ENCODE measurements around the gene GRB2. TPM values are rescaled to one million over a fixed set of nuclear protein-coding genes. Genes with fewer than 3 reads are reported as not detected.

GRB2 gene
- total and polyA plus RNA-seq, 2 of the 8 experiments (the other 6 are each of a cell fraction or from before 2014, with no cell fraction given), result 44.2 to 101 TPM

- no peak overlapping the region for H4K91ac ChIP-seq (replicated peaks; ENCODE audit: insufficient read length, low read length)
- H3K27ac ChIP-seq (ENCODE audit: low read depth, low read length), result no peak overlapping the region
- DNase-seq (ENCODE audit: low read depth in 1 of 2, low spot score in 2 of 2), result no peak
- no peak for FAIRE-seq
- H3K36me3 ChIP-seq (ENCODE audit: control insufficient read depth in 2 of 4, insufficient read depth in 4 of 4, low read length in 3 of 4), result peaks cover 0 to 4% (median 3%) of the 10 kb centered on the region in 4 experiments; a peak in 3 of 8 replicates
- ChIA-PET CTCF (ENCODE audit: partially characterized antibody) (interaction anchor here (0.8 to 21.2 kb wide), 21 partner anchors 8 to 209 kb away, joined by 3 to 369 read pairs (median 5); partner anchors contain the start of genes GGA3, MRPS7 and SLC25A19), POLR2A (ENCODE audit: partially characterized antibody) (interaction anchor here (0.6 to 6.7 kb wide), 6 partner anchors 11 to 117 kb away, joined by 3 to 62 read pairs (median 5); partner anchors contain the start of genes GGA3, MRPS7 and SLC25A19)
- no peaks in the 10 kb centered on the region for H3K9me3 ChIP-seq (ENCODE audit: insufficient read depth in 2 of 2, low read depth in 1 of 2, low read length in 1 of 2)
- peak overlapping the region; percentile 70 to 95 for H3K4me2 ChIP-seq (ENCODE audit: insufficient read depth in 1 of 2, low read depth in 2 of 2, low read length in 2 of 2)
- H3K23ac ChIP-seq (ENCODE audit: insufficient read length), result no peak overlapping the region
- H2BK12ac ChIP-seq (ENCODE audit: low read depth, low read length), result no peak overlapping the region
- no peak overlapping the region for H2AK5ac ChIP-seq (ENCODE audit: low read depth, low read length)
- no peak overlapping the region for H2BK15ac ChIP-seq (ENCODE audit: low read length)
- no peaks in the 10 kb centered on the region for H3K79me2 ChIP-seq (ENCODE audit: control insufficient read depth in 1 of 2, insufficient read depth in 2 of 2, low read length in 2 of 2)
- H2BK20ac ChIP-seq (ENCODE audit: low read length), result no peak overlapping the region
- no peak overlapping the region for H2BK120ac ChIP-seq (replicated peaks; ENCODE audit: low read depth, low read length)
- H3K23me2 ChIP-seq (ENCODE audit: low read depth, low read length), result peaks cover 15% of the 10 kb centered on the region
- H3K4me3 ChIP-seq (ENCODE audit: extremely low read depth in 1 of 4, insufficient read depth in 2 of 4, low read depth in 3 of 4, low read length in 4 of 4), result peak overlapping the region; percentile 84 to 91 (median 87)
- TF ChIP-seq CTCF (IDR thresholded peaks at IDR 0.05; ENCODE audit: control extremely low read depth in 1 of 3, insufficient read depth in 1 of 3, low read depth in 1 of 3, low read length in 3 of 3), result peak; percentile 9 to 40 (median 22); a peak in 2 of 4 replicates
- no peak for TF ChIP-seq CHD1 (IDR thresholded peaks at IDR 0.05; ENCODE audit: low read depth, low read length)
- peak in 1 of 2 experiments; percentile 25; a peak in 1 of 4 replicates for TF ChIP-seq RAD21 (IDR thresholded peaks at IDR 0.05 in 1 of 2, conservative IDR thresholded peaks at IDR 0.05 in 1 of 2; ENCODE audit: low read depth in 2 of 2, low read length in 2 of 2)
- H3K9ac ChIP-seq (replicated peaks in 1 of 4; ENCODE audit: extremely low read depth in 1 of 4, low read depth in 3 of 4, low read length in 3 of 4), result no peak overlapping the region; a peak in 2 of 7 replicates
- H4K8ac ChIP-seq (ENCODE audit: extremely low read depth, insufficient read depth, low read length), result no peak overlapping the region
- H4K5ac ChIP-seq (ENCODE audit: insufficient read length, low read depth, low read length), result no peak overlapping the region
- peaks cover 1 to 2% of the 10 kb centered on the region in 2 experiments for H4K20me1 ChIP-seq (replicated peaks in 1 of 2; ENCODE audit: control insufficient read depth in 1 of 2, insufficient read depth in 2 of 2, low read length in 2 of 2)
- no peaks in the 10 kb centered on the region for H3K27me3 ChIP-seq (replicated peaks in 1 of 4; ENCODE audit: control insufficient read depth in 3 of 4, extremely low read depth in 1 of 4, insufficient read depth in 3 of 4, low read length in 3 of 4)
- no peak overlapping the region for H3K4ac ChIP-seq (replicated peaks; ENCODE audit: insufficient read length, low read depth, low read length)
- peaks cover 0 to 9% (median 7%) of the 10 kb centered on the region in 4 experiments; a peak in 4 of 7 replicates for H3K4me1 ChIP-seq (replicated peaks in 1 of 4; ENCODE audit: control insufficient read depth in 3 of 4, insufficient read depth in 4 of 4, low read length in 3 of 4)
- no peak overlapping the region for H2AFZ ChIP-seq (ENCODE audit: low read length)
- 75% methylated on average over 23 of the region's 24 CpGs; no CpG with 5 or more reads in 1 of the 2 experiments for WGBS, 2 experiments (ENCODE audit: extremely low coverage in 1 of 2, insufficient coverage in 1 of 2, insufficient read length in 1 of 2, insufficient replicate concordance in 2 of 2, low coverage in 1 of 2, low lambda C conversion rate in 2 of 2, missing lambda C conversion rate in 1 of 2)
- H3K14ac ChIP-seq (ENCODE audit: insufficient read length), result no peak overlapping the region
- H2BK5ac ChIP-seq (ENCODE audit: low read depth, low read length), result no peak overlapping the region
- H3K79me1 ChIP-seq (ENCODE audit: low read depth, low read length), result no peaks in the 10 kb centered on the region
- peak overlapping the region; percentile 2; the same call in 1 of the 2 replicates for H3K18ac ChIP-seq (ENCODE audit: extremely low read depth, low read length)
- no peak overlapping the region for H3K56ac ChIP-seq (replicated peaks; ENCODE audit: insufficient read length, low read depth, low read length)
These were observed 133.3 kb downstream of the GRB2 start for GRCh38 chr17:75271955-75272847.

Measured in H1 (cell line).